HG02973 (cell line): ENCODE measurements around the gene PXDC1.

Experiments
- ATAC-seq: cut with Tn5 transposase; IDR thresholded peaks from one replicate; pipeline ENCODE4 v1.9.1; 2021; ENCODE audit warnings: moderate library complexity; ENCODE audit not compliant: unreplicated experiment

Gene PXDC1

GRCh38 chr6:3751077-3751729 is at the start of gene PXDC1:
Gene PXDC1 (minus strand): TSS chr6:3751713. CDS start chr6:3751531, 182 bp downstream.
- no peak for ATAC-seq

GRCh38 chr6:3800850-3801591 is 49.5 kb upstream of the PXDC1 start:
- no peak for ATAC-seq

GRCh38 chr6:3799719-3800118 is 48.2 kb upstream of the PXDC1 start:
- ATAC-seq: no peak

GRCh38 chr6:3798055-3798919 is 46.8 kb upstream of the PXDC1 start:
- ATAC-seq: no peak

GRCh38 chr6:3797231-3798054 is 45.9 kb upstream of the PXDC1 start:
- no peak for ATAC-seq

- no peak for ATAC-seq
Measured at GRCh38 chr6:3796719-3797041, 45.2 kb upstream of the PXDC1 start.

- no peak for ATAC-seq
Measured at GRCh38 chr6:3795836-3796718, 44.6 kb upstream of the PXDC1 start.

- ATAC-seq: peak; percentile 43
Measured at GRCh38 chr6:3794092-3794491, 42.6 kb upstream of the PXDC1 start.

GRCh38 chr6:3793545-3793944 is 42.0 kb upstream of the PXDC1 start:
- ATAC-seq: no peak

GRCh38 chr6:3791526-3792203 is 40.2 kb upstream of the PXDC1 start:
- no peak for ATAC-seq

- no peak for ATAC-seq
Measured at GRCh38 chr6:3789896-3790558, 38.5 kb upstream of the PXDC1 start.

- no peak for ATAC-seq
Measured at GRCh38 chr6:3789018-3789895, 37.7 kb upstream of the PXDC1 start.

- ATAC-seq: no peak
Measured at GRCh38 chr6:3788408-3789017, 37.0 kb upstream of the PXDC1 start.

- no peak for ATAC-seq
Measured at GRCh38 chr6:3786141-3786540, 34.6 kb upstream of the PXDC1 start.

GRCh38 chr6:3785745-3786098 is 34.2 kb upstream of the PXDC1 start:
- no peak for ATAC-seq

GRCh38 chr6:3784885-3785744 is 33.6 kb upstream of the PXDC1 start:
- ATAC-seq: no peak

- no peak for ATAC-seq
Measured at GRCh38 chr6:3784423-3784822, 32.9 kb upstream of the PXDC1 start.
